Fibroblast of lung (primary cell): Measurements from ENCODE around the gene SMIM20.

ENCODE experiments used
- EZH2 ChIP-seq: IDR thresholded peaks from 2 replicates; pipeline ENCODE4 v1.5.1; 2012; ENCODE audit warnings: low read length, control low read depth, mild to moderate bottlenecking; ENCODE audit errors: missing control alignments
- TF ChIP-seq, protein P1 (sequence below), 2 donors: IDR thresholded peaks in 1 of 2; conservative IDR thresholded peaks in 1 of 2; 1 replicate in 1 of 2; 2 replicates in 1 of 2; pipeline ENCODE4 v1.5.1; 2011 to 2012; ENCODE audit warnings: low read length in 2 of 2, control low read depth in 1 of 2, inconsistent platforms in 1 of 2, low read depth in 1 of 2, mild to moderate bottlenecking in 1 of 2

DNA sequence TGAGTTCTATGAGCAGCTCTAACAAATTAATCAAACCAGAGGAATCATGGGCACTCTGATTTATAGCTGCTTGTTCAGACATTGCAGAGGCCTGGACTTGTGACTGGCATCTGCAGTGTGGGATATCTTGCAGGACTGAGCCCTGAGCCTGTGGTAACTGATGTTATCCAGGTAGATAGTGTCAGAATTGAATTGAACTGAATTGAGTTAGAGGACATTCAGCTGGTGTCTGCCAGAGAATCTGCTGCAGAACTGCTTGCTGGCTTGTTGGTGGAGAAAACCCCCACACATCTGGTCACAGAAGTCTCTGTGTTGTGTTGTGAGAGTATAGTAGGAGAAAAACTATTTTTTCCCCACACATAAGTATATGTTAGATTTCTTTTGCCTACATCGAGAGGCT, 42.2 kb downstream of the SMIM20 start:
- TF ChIP-seq, protein P1, sequence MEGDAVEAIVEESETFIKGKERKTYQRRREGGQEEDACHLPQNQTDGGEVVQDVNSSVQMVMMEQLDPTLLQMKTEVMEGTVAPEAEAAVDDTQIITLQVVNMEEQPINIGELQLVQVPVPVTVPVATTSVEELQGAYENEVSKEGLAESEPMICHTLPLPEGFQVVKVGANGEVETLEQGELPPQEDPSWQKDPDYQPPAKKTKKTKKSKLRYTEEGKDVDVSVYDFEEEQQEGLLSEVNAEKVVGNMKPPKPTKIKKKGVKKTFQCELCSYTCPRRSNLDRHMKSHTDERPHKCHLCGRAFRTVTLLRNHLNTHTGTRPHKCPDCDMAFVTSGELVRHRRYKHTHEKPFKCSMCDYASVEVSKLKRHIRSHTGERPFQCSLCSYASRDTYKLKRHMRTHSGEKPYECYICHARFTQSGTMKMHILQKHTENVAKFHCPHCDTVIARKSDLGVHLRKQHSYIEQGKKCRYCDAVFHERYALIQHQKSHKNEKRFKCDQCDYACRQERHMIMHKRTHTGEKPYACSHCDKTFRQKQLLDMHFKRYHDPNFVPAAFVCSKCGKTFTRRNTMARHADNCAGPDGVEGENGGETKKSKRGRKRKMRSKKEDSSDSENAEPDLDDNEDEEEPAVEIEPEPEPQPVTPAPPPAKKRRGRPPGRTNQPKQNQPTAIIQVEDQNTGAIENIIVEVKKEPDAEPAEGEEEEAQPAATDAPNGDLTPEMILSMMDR (conservative IDR thresholded peaks at IDR 0.05 in 1 of 2, IDR thresholded peaks at IDR 0.05 in 1 of 2; ENCODE audit: low read depth in 1 of 2, low read length in 2 of 2) = no peak
- no peak for TF ChIP-seq EZH2
